GM19468 (cell line): ENCODE results near the gene LRFN4.

ENCODE experiments used
- ATAC-seq: cut with Tn5 transposase; IDR thresholded peaks from one replicate; pipeline ENCODE4 v1.9.1; 2021; ENCODE audit warnings: mild to moderate bottlenecking, moderate library complexity, moderate number of reproducible peaks; ENCODE audit not compliant: unreplicated experiment; ENCODE audit errors: extremely low read depth

The LRFN4 gene

DNA sequence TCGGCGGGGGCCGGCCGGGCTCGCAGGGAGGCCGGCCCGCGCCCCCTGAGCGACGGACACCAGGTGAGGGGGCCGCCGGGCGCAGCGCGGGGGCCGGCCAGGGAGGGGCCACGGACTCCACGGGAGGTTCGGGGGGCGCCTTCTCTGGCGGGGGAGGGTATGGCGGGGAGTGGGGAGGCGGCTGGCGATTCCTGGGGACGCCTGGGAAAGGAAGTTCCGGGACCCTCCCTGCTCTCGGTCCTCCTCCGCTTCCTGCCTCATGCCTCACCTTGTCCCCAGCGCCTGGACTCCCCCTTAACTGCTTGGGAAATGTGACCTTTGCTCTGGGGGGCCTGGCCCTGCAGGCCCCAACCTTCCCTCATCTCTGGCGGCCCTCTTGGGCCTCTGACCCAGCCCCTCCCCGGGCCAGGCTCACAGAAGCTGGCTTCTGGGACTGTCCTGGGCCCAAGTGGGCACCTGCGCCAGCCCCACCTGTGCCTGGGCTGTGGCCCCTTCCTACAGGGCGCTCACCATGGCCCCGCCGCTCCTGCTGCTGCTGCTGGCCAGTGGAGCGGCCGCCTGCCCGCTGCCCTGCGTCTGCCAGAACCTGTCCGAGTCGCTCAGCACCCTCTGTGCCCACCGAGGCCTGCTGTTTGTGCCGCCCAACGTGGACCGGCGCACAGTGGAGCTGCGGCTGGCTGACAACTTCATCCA lies 516 bp downstream of the LRFN4 start:
- ATAC-seq: no peak

DNA sequence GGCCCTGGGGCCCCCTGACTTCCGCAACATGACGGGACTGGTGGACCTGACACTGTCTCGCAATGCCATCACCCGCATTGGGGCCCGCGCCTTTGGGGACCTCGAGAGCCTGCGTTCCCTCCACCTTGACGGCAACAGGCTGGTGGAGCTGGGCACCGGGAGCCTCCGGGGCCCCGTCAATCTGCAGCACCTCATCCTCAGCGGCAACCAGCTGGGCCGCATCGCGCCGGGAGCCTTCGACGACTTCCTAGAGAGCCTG lies 992 bp downstream of the LRFN4 start:
- no peak for ATAC-seq

DNA sequence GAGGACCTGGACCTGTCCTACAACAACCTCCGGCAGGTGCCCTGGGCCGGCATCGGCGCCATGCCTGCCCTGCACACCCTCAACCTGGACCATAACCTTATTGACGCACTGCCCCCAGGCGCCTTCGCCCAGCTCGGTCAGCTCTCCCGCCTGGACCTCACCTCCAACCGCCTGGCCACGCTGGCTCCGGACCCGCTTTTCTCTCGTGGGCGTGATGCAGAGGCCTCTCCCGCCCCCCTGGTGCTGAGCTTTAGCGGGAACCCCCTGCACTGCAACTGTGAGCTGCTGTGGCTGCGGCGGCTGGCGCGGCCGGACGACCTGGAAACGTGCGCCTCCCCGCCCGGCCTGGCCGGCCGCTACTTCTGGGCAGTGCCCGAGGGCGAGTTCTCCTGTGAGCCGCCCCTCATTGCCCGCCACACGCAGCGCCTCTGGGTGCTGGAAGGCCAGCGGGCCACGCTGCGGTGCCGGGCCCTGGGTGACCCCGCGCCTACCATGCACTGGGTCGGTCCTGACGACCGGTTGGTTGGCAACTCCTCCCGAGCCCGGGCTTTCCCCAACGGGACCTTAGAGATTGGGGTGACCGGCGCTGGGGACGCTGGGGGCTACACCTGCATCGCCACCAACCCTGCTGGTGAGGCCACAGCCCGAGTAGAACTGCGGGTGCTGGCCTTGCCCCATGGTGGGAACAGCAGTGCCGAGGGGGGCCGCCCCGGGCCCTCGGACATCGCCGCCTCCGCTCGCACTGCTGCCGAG lies 1.5 kb downstream of the LRFN4 start:
- ATAC-seq: no peak

DNA sequence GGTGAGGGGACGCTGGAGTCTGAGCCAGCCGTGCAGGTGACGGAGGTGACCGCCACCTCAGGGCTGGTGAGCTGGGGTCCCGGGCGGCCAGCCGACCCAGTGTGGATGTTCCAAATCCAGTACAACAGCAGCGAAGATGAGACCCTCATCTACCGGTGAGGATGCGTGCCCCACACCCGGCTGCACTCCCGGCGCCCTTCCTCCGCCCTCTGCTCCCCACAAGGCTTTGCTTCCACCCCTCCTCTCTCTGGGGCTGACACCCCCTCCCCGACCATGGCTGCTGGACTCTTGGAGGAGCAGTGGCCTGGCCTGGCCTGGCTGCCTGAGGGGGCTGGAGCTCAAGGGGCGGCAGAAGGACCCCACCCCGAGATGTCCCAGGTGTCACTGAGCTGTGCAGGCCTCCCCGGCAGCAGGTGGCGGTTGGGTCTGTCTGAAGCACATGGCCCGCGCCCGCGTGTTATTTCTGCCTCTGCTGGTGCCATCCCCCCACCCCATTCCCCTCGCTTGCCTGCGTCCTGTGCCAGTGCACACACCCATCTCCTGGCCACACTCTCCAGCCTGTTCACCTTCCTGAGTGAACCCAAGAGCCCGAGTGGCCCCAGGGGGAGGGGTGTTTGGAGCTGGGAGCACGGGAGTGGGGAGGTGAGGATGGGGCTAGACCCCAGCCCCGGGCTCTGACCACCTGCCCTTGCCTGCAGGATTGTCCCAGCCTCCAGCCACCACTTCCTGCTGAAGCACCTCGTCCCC lies 2.2 kb downstream of the LRFN4 start:
- ATAC-seq: no peak

DNA sequence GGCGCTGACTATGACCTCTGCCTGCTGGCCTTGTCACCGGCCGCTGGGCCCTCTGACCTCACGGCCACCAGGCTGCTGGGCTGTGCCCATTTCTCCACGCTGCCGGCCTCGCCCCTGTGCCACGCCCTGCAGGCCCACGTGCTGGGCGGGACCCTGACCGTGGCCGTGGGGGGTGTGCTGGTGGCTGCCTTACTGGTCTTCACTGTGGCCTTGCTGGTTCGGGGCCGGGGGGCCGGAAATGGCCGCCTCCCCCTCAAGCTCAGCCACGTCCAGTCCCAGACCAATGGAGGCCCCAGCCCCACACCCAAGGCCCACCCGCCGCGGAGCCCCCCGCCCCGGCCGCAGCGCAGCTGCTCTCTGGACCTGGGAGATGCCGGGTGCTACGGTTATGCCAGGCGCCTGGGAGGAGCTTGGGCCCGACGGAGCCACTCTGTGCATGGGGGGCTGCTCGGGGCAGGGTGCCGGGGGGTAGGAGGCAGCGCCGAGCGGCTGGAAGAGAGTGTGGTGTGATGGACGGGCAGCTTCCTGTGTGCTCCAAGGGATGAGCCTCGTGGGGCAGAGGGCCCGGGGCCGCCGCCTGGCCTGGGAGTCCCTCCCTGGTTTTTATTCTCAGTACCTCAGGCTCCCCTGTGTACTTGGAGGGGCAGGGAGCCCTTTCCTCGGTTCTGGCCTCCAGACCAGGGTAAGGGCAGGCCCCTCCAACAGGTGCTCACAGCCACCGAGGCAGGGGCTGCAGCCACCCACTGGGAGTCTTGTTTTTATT lies 3.0 kb downstream of the LRFN4 start:
- no peak for ATAC-seq

DNA sequence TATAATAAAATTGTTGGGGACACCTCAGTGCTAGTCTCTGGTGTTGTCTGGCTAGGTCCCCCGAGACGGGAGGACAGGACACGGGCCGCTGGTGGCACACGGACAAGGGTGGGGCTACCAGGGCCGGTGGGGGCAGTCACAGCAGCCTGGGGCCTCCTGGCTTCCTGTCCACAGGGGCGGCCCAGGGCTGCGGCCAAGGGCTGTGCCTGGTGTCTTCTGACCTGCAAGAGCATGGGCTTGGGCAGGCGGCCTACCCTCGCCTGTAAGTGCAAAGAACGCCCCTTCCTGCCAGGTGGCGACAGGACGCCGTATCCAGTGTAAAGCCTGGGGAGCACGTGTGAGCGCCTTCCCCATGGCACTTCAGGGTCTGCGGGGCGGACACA lies 3.6 kb downstream of the LRFN4 start:
- ATAC-seq: no peak

DNA sequence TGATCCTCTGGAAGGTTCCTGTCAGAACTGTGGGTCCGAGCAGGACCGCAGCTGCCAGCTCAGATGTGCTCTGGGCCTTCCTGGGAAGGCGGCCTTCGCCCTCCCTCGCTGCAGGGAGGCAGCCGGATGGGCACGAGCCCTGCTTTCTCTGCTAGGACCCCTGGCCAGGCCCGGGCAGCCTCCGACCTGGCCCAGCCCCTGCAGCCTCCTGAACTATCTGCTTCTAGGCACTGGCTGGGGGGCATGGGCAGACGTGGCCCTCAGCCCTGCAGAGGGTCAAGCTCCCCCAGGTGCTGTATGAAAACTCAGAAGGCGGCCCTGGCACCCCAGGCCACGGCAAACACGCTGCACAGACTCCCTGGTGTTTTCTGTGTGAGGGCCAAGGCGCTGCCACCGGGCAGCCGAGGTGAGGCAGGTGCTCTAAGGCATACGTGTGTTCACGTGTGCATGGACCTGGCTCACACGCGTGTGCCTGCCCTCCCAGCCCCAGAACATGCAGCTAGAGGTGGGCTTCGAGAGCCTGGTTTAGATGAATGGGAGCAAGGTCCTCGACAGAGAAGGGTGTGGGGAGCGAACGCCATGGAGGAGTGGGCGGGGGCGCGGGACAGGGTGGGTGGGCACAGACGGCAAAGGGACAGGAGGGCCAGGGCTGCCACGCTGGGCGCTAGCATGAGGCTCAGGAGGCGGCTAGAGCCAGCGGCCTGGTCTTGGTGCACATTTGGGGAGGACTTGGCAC lies 4.3 kb downstream of the LRFN4 start:
- no peak for ATAC-seq

DNA sequence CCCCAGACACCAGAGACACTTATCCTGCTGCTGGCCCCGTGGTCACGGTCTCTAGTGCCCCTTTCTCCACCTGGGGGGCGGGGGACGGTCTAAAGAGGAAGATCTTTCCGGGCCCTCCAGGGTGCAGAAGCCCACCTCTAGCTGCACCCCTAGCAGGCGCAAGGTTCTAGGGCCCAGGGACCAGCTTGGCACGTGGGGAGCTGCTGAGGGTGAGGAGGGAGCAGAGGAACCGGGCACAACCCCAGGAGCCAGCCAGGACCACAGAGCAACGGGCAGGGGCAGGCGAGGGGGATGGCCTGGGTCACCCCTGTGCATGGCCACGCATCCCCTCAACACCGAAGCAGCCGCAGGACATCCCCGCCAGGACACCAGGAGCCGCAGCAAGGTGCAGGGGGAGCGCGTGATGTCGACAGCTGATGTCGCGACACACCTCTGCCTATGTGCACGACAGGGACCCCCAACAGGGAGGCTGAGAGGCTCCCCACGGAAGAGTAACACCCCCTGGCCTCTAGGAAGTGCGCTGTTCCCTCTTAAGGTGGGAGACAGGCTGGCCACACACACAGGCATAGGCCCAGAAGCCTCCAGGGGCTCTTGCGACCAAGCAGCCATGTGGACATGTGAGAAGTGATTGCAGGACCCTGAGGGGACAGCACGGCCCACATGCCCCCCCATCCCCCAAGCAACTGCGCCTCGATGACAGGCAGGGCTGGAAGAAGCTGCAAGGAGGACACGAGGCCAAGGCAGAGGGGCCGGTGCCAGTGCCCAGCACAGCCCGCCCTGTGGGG lies 5.1 kb downstream of the LRFN4 start:
- no peak for ATAC-seq

DNA sequence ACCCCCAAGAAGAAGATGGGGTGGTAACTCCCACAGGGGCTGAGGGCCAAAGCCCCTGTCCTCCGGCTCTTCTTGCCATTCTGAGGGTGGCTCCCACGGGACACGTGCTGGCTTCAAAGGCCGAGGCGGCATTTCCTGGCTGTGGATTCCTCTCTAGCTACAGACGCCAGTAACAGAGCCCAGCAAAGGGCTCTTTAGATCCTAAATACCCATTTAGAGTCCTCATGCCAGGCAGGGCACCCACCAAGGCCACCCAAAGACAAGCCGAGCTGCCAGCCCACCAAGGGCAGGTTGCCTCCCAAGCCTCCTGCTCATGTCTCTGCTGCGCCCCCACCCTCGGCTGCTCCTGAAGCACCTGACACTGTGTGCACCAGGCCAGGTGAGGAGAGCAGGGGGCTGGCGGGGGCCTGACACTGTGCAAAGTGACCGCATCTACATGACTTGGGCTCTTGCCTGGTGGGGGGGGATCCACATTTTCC lies 5.7 kb downstream of the LRFN4 start:
- no peak for ATAC-seq

DNA sequence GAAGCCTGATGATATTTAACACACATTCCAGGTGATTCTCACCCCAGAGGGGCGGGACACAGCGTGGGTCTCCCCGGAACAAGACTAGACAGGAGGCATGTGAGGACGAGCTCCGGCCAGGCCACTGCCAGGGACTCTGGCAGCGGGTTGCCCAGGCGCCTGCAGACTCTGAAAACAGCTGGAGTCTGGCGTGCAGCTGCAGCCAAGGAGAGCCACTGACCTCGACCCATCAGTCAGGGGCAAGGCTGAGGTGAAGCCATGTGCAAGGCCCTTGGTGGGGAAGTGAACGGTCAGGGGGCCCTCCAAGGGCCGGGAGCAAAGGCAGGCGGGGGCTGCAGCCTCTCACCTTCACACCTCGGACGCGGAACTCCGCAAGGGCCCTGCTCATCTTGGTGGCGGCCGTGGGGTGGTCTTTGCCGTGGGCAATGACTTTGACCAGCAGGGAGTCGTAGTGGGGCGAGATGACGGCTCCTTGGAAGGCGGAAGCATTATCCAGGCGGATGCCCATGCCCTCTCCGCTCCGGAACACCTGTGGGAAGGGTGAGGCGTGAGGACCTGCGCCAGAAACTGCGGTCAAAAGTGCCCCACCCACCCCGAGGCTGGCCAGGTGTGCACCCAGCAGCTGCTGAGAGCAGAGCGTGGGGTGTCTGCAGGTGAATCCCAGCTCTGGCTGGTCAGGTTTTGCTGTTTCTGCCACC lies 6.7 kb downstream of the LRFN4 start:
- no peak for ATAC-seq

DNA sequence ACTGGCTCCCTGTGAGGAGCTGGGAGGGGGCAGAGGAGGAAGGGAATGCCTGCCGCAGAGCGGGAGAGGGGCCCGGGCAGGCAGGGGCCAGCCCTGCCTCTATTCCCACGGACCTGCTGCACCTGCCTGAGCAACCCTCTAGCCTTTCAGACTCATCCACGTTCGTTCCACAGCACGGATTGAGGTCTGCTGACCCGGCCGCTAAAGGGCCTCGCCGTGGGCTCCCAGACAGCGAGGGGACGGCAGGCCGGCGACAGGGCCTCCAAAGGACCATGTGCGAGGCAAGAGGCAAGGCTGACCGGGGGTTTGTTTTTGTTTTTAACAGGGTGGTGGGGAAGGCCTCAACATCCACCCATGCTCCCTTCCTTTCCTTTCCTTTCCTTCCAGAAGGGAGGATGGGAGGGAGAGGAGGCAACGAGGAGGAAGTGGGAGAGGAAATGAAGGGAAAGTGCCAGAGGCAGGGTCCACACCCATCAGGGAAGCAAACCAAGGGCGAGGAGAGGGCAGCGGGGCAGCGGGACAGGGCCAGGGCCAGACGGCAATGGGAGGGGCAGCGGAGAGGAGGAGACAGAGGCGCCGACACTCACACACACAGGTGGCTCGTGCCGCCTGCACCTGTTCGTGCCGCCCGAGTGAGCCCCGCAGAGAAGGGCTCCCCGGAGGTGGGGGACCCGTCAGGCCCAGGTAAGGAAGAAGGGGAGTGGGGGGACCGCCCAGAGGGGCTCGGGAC lies 7.5 kb downstream of the LRFN4 start:
- ATAC-seq: no peak

DNA sequence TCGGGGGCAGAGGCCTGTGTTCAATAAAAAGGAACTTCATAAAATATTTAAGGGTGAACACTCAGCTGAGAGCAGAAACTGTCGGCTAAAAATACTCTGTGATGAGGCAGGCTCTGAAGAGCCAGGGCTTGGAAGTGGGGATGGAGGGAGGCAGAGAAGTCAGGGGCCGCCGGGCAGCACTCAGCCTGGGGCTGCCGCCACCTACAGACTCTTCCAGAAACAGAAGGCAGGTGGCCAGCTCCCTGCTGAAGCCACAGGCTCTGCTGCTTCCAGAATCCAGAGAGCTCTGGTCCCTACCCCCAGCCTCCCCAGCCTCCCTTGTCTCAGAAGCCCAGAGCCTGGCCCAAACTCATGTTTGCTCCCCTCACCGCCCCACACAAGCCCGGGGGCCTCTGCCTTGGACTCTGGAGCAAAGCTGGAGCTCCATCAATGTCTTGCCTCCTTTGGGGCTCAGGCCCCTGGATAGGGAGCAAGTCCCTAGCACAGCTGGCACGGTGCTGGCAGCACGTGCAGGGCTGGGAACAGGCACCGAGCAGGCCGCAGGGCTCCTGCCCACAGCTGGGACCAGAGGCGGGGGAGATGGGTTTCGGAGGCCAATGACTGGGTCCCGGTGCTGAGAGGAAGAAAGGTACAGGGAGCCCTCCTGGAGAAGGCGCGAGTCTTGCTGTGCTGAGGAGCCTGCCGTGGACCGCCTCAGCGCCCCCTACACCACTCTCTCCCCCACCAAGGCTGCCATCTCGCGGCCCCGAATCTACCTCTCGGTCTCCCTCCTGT lies 8.2 kb downstream of the LRFN4 start:
- ATAC-seq: no peak

DNA sequence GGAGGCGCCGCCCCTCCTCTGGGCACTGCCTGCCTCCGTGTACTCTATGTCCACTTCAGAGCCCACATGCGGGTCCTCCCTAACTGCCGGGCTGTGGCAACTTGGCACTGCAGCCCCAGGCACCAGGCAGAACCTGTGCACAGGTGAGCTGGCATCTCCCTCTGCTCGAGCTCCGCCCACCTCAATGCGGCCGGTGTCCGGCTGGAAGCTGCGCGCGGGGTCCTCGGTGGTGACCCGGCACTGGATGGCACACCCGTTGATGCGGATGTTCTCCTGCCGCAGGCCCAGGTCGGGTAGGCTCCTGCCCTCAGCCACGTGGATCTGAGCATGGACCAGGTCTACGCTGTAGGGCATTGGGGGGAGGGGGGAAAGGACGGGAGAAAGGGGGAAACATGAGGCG lies 9.1 kb downstream of the LRFN4 start:
- ATAC-seq: no peak

DNA sequence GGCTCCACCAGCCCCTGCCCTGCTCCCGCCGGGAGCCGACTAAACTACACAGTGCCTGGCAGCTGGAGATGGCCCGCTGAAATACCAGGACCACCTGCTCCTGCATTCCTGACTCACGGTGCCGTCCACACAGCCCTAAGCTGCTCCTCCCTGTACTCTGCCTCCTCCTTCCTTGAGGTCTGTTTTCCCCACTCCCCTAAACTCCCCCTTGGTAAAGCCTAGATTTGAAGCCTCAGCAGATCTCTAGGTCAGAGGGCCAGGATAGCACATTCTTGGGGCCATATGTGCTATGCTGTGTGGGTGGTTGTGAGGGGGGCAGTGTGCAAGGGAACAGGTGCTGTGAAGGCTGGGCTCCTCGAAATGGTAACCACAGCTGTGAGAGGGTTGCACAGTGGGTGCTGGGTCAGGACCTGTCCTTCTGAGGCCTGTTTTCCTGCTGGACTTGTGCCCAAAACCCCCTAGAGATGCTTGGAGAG lies 9.7 kb downstream of the LRFN4 start:
- no peak for ATAC-seq

DNA sequence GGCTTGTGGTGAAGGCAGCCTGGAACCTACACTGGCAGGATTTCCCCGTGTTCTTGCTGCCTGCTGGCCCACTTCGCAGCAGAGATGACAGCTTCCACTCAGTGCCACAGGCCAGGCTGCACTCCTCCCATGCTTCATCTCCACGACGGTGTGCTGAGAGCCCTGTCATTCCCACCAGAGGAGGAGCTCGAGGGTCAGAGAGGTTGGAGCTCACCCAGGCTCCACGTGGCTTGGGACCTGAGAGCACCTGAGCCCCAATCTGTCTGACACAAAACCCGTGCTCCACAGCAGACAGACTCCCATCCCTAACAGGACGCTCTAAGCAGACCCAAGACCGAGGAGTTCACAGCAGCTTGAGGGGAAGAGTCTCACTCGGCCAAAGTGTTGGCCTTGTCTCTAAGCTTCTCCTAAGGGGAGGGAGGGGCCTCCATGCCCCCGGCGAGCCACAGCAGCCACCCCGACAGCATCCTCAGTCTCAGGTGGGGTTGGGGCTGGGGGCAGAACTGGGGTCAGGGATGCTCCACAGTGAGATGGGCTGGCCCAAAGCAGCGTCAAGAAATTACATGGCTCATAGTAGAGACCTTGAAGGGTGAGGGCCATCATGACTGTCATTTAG lies 10.7 kb downstream of the LRFN4 start:
- no peak for ATAC-seq

DNA sequence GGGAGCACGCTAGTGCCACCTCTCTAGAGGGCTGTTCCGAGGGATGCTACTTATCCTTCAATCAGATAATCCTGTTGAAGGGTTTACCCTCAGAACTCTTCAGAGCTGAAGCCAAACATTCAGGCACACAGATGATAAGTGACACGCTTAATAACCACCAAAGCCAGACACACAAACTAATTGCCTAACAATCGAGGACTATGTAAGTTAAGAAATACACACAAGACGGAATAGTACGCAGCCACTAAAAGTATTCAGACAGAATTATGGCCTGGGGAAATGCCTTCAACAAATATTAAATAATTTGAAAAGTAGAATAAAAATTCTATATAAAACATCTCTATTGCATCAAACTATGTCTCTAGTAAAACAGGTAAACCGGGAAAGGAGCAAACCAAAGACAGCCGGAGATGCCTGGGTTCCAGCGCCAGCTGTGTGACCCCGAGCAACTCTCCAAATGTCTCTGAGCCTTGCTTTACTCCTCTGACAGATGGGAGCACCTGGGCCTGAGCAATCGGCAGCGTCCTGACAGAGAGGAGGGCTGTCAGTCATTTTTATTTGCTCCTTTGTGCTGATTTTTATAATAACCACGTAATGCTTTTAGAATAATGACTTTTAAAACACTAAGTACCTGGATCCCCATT lies 11.3 kb downstream of the LRFN4 start:
- ATAC-seq: no peak
